PC-3 (cell line): ENCODE results near the gene LIF. TPM values are rescaled to one million over a fixed set of nuclear protein-coding genes. Genes with fewer than 3 reads are reported as not detected.

Source experiments
- ATAC-seq: fragments of 200-7000 bp; cut with Tn5 transposase; 2 replicates; pipeline ENCODE4 v1.9.1; 2020; ENCODE audit warnings: mild to moderate bottlenecking, moderate library complexity
- BruUV-seq: library from RNA; stranded (reverse); fragments of 400-500 nt; replicated peaks from 2 replicates; lab custom pipeline; 2021; lab: Mats Ljungman, UMichigan
- CTCF ChIA-PET: fragments of 300-600 bp; sonication (Branson Sonifier 250); formaldehyde crosslinking; loops from one replicate; lab custom pipeline; 2022; ENCODE audit warnings: antibody characterized with exemption; lab: Charles Lee
- POLR2A ChIA-PET: fragments of 300-600 bp; sonication (Branson Sonifier 250); formaldehyde crosslinking; loops from one replicate; lab custom pipeline; 2022; ENCODE audit warnings: antibody characterized with exemption; ENCODE audit not compliant: unreplicated experiment; lab: Charles Lee
- DNase-seq: peaks from one replicate; pipeline ENCODE4 v3.0.0-alpha.2; 2015
- H2AFZ ChIP-seq: fragments of 300-600 bp; sonication (generic); 2 replicates; pipeline ENCODE4 v1.6.0; 2016; ENCODE audit warnings: antibody characterized with exemption, low read length
- H3F3A ChIP-seq: fragments of 300-600 bp; sonication (generic); one replicate; pipeline ENCODE4 v1.6.0; 2017; ENCODE audit warnings: antibody characterized with exemption, low read length, control low read depth, mild to moderate bottlenecking; ENCODE audit not compliant: unreplicated experiment
- H3K27ac ChIP-seq: fragments of 300-600 bp; sonication (generic); 2 replicates; pipeline ENCODE4 v1.5.1; 2016; ENCODE audit warnings: mild to moderate bottlenecking, low read length
- H3K27me3 ChIP-seq: fragments of 300-600 bp; sonication (generic); 2 replicates; pipeline ENCODE4 v1.6.1; 2016; ENCODE audit warnings: low read length, mixed read lengths
- H3K36me3 ChIP-seq: fragments of 300-600 bp; sonication (generic); 2 replicates; pipeline ENCODE4 v1.6.1; 2016; ENCODE audit warnings: low read depth, mixed run types, low read length, mixed read lengths
- H3K4me1 ChIP-seq: fragments of 300-600 bp; sonication (generic); 2 replicates; pipeline ENCODE4 v1.5.1; 2016; ENCODE audit warnings: low read length; ENCODE audit not compliant: insufficient read depth
- H3K4me2 ChIP-seq: fragments of 300-600 bp; sonication (generic); 2 replicates; pipeline ENCODE4 v1.6.0; 2016; ENCODE audit warnings: low read length
- H3K4me3 ChIP-seq: fragments of 300-600 bp; sonication (generic); 2 replicates; pipeline ENCODE4 v1.5.1; 2016; ENCODE audit warnings: mild to moderate bottlenecking, low read length, mixed read lengths
- H3K79me2 ChIP-seq: fragments of 300-600 bp; sonication (generic); 2 replicates; pipeline ENCODE4 v1.6.1; 2017; ENCODE audit warnings: low read length, mixed read lengths
- H3K9ac ChIP-seq: fragments of 300-600 bp; sonication (generic); 2 replicates; pipeline ENCODE4 v1.6.0; 2016; ENCODE audit warnings: mild to moderate bottlenecking, low read length
- H3K9me2 ChIP-seq: fragments of 300-600 bp; sonication (generic); replicated peaks from 2 replicates; pipeline ENCODE4 v1.6.1; 2016; ENCODE audit warnings: mixed run types, low read length, mixed read lengths
- H3K9me3 ChIP-seq: fragments of 300-600 bp; sonication (generic); 2 replicates; pipeline ENCODE4 v1.6.1; 2016; ENCODE audit warnings: low read length, mixed read lengths
- H4K20me1 ChIP-seq: fragments of 300-600 bp; sonication (generic); 2 replicates; pipeline ENCODE4 v1.6.1; 2016; ENCODE audit warnings: low read length, mixed read lengths
- CTCF ChIP-seq: fragments of 300-600 bp; sonication (generic); conservative IDR thresholded peaks from 2 replicates; pipeline ENCODE4 v1.5.1; 2017; ENCODE audit warnings: antibody characterized with exemption, low read depth, mild to moderate bottlenecking, low read length
- EZH2 ChIP-seq: fragments of 300-600 bp; sonication (generic); IDR thresholded peaks from one replicate; pipeline ENCODE4 v1.6.1; 2017; ENCODE audit warnings: antibody characterized with exemption, mild to moderate bottlenecking, low read length; ENCODE audit not compliant: unreplicated experiment
- EZH2phosphoT487 ChIP-seq: fragments of 300-600 bp; sonication (generic); IDR thresholded peaks from 2 replicates; pipeline ENCODE4 v1.6.1; 2018; ENCODE audit warnings: mild to moderate bottlenecking, antibody characterized with exemption, low read length, borderline replicate concordance
- intact Hi-C: fragments of 100-400 bp; cut with micrococcal nuclease; formaldehyde crosslinking; loops from 2 replicates; pipeline ENCODE4 v1.9.0; 2023
- total RNA-seq: library from RNA; depleted of rRNA; stranded (reverse); fragments of >200 nt; gene quantifications from 2 replicates; pipeline ENCODE4 v1.2.3, GENCODE V29; 2014

Gene LIF
- total RNA-seq, 1 experiment from 2014 or later = 64.1 TPM

GRCh38 chr22:30274437-30274812 is 27.9 kb upstream of the LIF start:
- DNase-seq (no peak), ATAC-seq (no peak)
- no TSS peak for BruUV-seq
- Histone ChIP-seq H3K27ac (no peak overlapping the region), H3K36me3 (no peaks in the 10 kb centered on the region), H3K4me2 (no peak overlapping the region), H3K4me1 (peaks cover 6% of the 10 kb centered on the region; the same call in 1 of the 2 replicates), H2AFZ (no peak overlapping the region), H3K9ac (no peak overlapping the region), H3K9me2 (no peaks in the 10 kb centered on the region), H3F3A (no peaks in the 10 kb centered on the region), H4K20me1 (no peaks in the 10 kb centered on the region), H3K27me3 (no peaks in the 10 kb centered on the region), H3K79me2 (no peaks in the 10 kb centered on the region), H3K4me3 (no peak overlapping the region), H3K9me3 (no peaks in the 10 kb centered on the region)
- POLR2A ChIA-PET = no interaction called here
- intact Hi-C loops = no loop called here
- CTCF ChIA-PET = interaction anchor here (0.7 kb wide), 1 partner anchor 9 kb away, joined by 3 read pairs; no protein-coding TSS in a partner anchor
- TF ChIP-seq EZH2phosphoT487 (no peak), CTCF (no peak), EZH2 (no peak)

GRCh38 chr22:30273711-30274436 is 27.3 kb upstream of the LIF start:
- Histone ChIP-seq H3K27ac (no peak overlapping the region), H3K9me3 (no peaks in the 10 kb centered on the region), H3K9ac (no peak overlapping the region), H3F3A (no peaks in the 10 kb centered on the region), H3K36me3 (no peaks in the 10 kb centered on the region), H3K4me1 (peaks cover 6% of the 10 kb centered on the region; the same call in 1 of the 2 replicates), H3K9me2 (no peaks in the 10 kb centered on the region), H2AFZ (no peak overlapping the region), H3K4me3 (no peak overlapping the region), H3K79me2 (no peaks in the 10 kb centered on the region), H3K4me2 (no peak overlapping the region), H4K20me1 (no peaks in the 10 kb centered on the region), H3K27me3 (no peaks in the 10 kb centered on the region)
- ATAC-seq = no peak
- BruUV-seq = no TSS peak
- intact Hi-C loops = no loop called here
- TF ChIP-seq CTCF = no peak
- CTCF ChIA-PET = no interaction called here
- POLR2A ChIA-PET = no interaction called here
- no peak for DNase-seq

- no peaks in the 10 kb centered on the region for H4K20me1 ChIP-seq
- TF ChIP-seq EZH2 (no peak), CTCF (no peak), EZH2phosphoT487 (no peak)
- peaks cover 5% of the 10 kb centered on the region; the same call in 1 of the 2 replicates for H3K4me1 ChIP-seq
- intact Hi-C loops = no loop called here
- no peaks in the 10 kb centered on the region for H3K79me2 ChIP-seq
- H3K9ac ChIP-seq = no peak overlapping the region
- no peaks in the 10 kb centered on the region for H3K9me2 ChIP-seq
- ATAC-seq = no peak
- CTCF ChIA-PET = no interaction called here
- no peaks in the 10 kb centered on the region for H3K9me3 ChIP-seq
- H3K27ac ChIP-seq = no peak overlapping the region
- H3F3A ChIP-seq = no peaks in the 10 kb centered on the region
- H3K4me2 ChIP-seq = no peak overlapping the region
- POLR2A ChIA-PET = no interaction called here
- no peak overlapping the region for H3K4me3 ChIP-seq
- H2AFZ ChIP-seq = no peak overlapping the region
- H3K36me3 ChIP-seq = no peaks in the 10 kb centered on the region
- no peak for DNase-seq
- BruUV-seq = no TSS peak
- H3K27me3 ChIP-seq = no peaks in the 10 kb centered on the region
These were observed 26.4 kb upstream of the LIF start for GRCh38 chr22:30272781-30273601.
